Effector memory CD8-positive, alpha-beta T cell (primary cell): ENCODE measurements around the gene HOXD12.
A peak's percentile ranks its signal among the peaks of the same experiment; 100 is the strongest.

Source experiments
- ATAC-seq: fragments of 150-1000 bp; cut with Tn5 transposase; replicated peaks from 2 replicates; pipeline ENCODE4 v1.10.0; 2021; ENCODE audit warnings: mild to moderate bottlenecking, moderate library complexity
- DNase-seq, 3 experiments: peaks; one replicate each; pipeline ENCODE4 v3.0.0; 2021
- H3K27ac Mint-ChIP-seq, 2 donors: one replicate each; pipeline ENCODE4 v1.8.0; 2022; ENCODE audit warnings: mild to moderate bottlenecking in 2 of 2, mixed read lengths in 2 of 2, moderate library complexity in 2 of 2
- H3K27me3 Mint-ChIP-seq, 2 donors: one replicate each; pipeline ENCODE4 v1.8.0; 2022; ENCODE audit warnings: mixed read lengths in 2 of 2
- H3K36me3 Mint-ChIP-seq: one replicate; pipeline ENCODE4 v1.8.0; 2022; ENCODE audit warnings: mild to moderate bottlenecking, moderate library complexity, mixed read lengths; ENCODE audit not compliant: insufficient read depth
- H3K4me1 Mint-ChIP-seq, 2 donors: one replicate each; pipeline ENCODE4 v1.8.0; 2022; ENCODE audit warnings: low read depth in 2 of 2, mixed read lengths in 2 of 2
- H3K4me3 Mint-ChIP-seq, 2 donors: one replicate each; pipeline ENCODE4 v1.8.0; 2022; ENCODE audit warnings: mild to moderate bottlenecking in 2 of 2, mixed read lengths in 2 of 2, moderate library complexity in 2 of 2
- H3K9me3 Mint-ChIP-seq, 2 donors: one replicate each; pipeline ENCODE4 v1.8.0; 2022; ENCODE audit warnings: mixed read lengths in 2 of 2

Gene HOXD12

DNA sequence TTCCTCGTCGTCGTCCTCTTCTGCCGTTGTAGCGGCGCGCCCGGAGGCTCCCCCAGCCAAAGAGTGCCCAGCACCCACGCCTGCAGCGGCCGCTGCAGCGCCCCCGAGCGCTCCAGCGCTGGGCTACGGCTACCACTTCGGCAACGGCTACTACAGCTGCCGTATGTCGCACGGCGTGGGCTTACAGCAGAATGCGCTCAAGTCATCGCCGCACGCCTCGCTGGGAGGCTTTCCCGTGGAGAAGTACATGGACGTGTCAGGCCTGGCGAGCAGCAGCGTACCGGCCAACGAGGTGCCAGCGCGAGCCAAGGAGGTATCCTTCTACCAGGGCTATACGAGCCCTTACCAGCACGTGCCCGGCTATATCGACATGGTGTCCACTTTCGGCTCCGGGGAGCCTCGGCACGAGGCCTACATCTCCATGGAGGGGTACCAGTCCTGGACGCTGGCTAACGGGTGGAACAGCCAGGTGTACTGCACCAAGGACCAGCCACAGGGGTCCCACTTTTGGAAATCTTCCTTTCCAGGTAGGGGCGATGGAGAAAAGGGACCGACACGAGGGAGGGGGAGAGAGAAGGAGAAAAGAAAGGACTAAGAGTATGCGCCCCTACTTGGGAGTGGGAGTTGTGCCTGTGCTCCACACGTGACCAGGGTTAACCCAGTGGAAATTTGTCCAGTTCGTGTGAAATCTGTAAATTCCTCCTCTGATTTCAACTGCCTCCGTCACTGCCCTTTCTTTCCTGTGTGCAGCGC lies 6.3 kb upstream of the HOXD12 start:
- Mint-ChIP-seq H3K4me1 (peaks cover 25 to 27% of the 10 kb centered on the region in 2 donors), H3K4me3 (peak overlapping the region; percentile 43 to 51), H3K27ac (no peak overlapping the region), H3K36me3 (peaks cover 29% of the 10 kb centered on the region), H3K9me3 (no peaks in the 10 kb centered on the region), H3K27me3 (peaks cover 87 to 96% of the 10 kb centered on the region in 2 donors)
- no peak for DNase-seq
- no peak for ATAC-seq

DNA sequence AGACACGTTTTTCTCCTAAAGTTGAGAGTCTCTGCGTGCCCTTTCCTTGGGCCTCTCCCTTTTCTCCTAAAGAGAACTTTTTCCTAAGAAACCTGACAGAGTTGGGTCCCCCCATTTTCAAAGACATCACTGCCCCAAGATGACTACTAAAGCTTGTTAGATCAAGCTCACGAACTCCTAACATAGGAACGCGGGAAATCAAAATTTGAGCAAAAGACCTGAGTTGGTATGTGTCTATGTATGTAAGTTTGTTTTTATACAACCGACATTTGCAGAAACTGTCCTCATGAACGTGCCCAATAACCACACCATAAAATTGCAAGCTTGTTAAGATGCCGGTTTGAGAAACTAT lies 5.7 kb upstream of the HOXD12 start:
- ATAC-seq (no peak), DNase-seq (no peak)
- Mint-ChIP-seq H3K4me3 (peak overlapping the region in 1 of 2 donors; percentile 6), H3K36me3 (peaks cover 25% of the 10 kb centered on the region), H3K27me3 (peaks cover 88 to 96% of the 10 kb centered on the region in 2 donors), H3K27ac (no peak overlapping the region), H3K4me1 (peaks cover 23 to 26% of the 10 kb centered on the region in 2 donors), H3K9me3 (no peaks in the 10 kb centered on the region)

GRCh38 chr2:176094349-176094748 lies 5.2 kb upstream of the HOXD12 start:
- Mint-ChIP-seq H3K9me3 (no peaks in the 10 kb centered on the region), H3K27ac (no peak overlapping the region), H3K36me3 (peaks cover 29% of the 10 kb centered on the region), H3K4me3 (no peak overlapping the region), H3K4me1 (peaks cover 23 to 26% of the 10 kb centered on the region in 2 donors), H3K27me3 (peaks cover 88 to 96% of the 10 kb centered on the region in 2 donors)
- ATAC-seq = no peak
- no peak for DNase-seq

GRCh38 chr2:176095421-176095820 lies 4.2 kb upstream of the HOXD12 start:
- no peak overlapping the region for H3K4me3 Mint-ChIP-seq

GRCh38 chr2:176096243-176096985 lies 3.2 kb upstream of the HOXD12 start:
- H3K27ac Mint-ChIP-seq = no peak overlapping the region
- peaks cover 86 to 96% of the 10 kb centered on the region in 2 donors for H3K27me3 Mint-ChIP-seq
- H3K4me3 Mint-ChIP-seq = peak overlapping the region; percentile 74 to 79
- H3K4me1 Mint-ChIP-seq = peaks cover 23 to 26% of the 10 kb centered on the region in 2 donors
- H3K9me3 Mint-ChIP-seq = no peaks in the 10 kb centered on the region
- peaks cover 38% of the 10 kb centered on the region for H3K36me3 Mint-ChIP-seq
- ATAC-seq (peak; percentile 17), DNase-seq (no peak)

More at GRCh38 chr2:176095421-176095820, 4.2 kb upstream of the HOXD12 start:
- DNase-seq (no peak), ATAC-seq (no peak)
- Mint-ChIP-seq H3K9me3 (no peaks in the 10 kb centered on the region), H3K4me1 (peaks cover 23 to 26% of the 10 kb centered on the region in 2 donors), H3K27me3 (peaks cover 88 to 96% of the 10 kb centered on the region in 2 donors), H3K27ac (no peak overlapping the region), H3K36me3 (peaks cover 34% of the 10 kb centered on the region)

- H3K36me3 Mint-ChIP-seq = peaks cover 30% of the 10 kb centered on the region
- peaks cover 19 to 21% of the 10 kb centered on the region in 2 donors for H3K4me1 Mint-ChIP-seq
- H3K9me3 Mint-ChIP-seq = no peaks in the 10 kb centered on the region
- peak overlapping the region; percentile 4 to 32 for H3K27ac Mint-ChIP-seq
- ATAC-seq (peak; percentile 85), DNase-seq (peak; percentile 49 to 54 (median 51))
- peak overlapping the region; percentile 74 to 79 for H3K4me3 Mint-ChIP-seq
- H3K27me3 Mint-ChIP-seq = peaks cover 86 to 96% of the 10 kb centered on the region in 2 donors
Measured at GRCh38 chr2:176096986-176097819, 2.4 kb upstream of the HOXD12 start.

DNA sequence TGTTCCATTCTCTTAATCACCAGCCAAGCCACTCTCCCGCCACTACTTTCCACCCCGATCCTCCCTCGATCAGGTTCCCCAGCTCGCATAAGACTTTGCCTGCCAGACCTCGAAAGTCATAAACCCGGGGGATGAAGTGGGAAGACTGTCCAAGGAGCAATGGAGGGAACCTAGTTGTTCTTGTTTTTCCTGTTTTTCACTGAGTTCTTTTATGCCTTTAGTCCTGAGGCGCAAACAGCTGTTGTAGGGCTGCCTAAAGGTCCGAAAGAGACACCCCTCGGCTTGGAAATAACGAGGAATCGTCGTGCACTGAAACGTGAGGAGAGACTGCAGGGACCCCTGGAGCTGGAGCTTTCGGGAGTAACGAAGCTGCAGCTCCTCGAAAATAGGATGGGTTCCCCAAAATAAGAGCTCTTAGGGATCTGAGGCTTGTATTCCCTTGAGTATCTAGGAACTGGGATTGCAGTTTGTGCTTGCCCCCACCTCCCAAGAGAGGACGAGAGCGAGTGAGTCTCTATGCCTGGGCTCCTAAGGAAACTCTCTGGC lies 1.7 kb upstream of the HOXD12 start:
- Mint-ChIP-seq H3K9me3 (no peaks in the 10 kb centered on the region), H3K4me3 (peak overlapping the region; percentile 74 to 79), H3K36me3 (peaks cover 30% of the 10 kb centered on the region), H3K27ac (peak overlapping the region; percentile 4 to 32), H3K4me1 (peaks cover 19 to 21% of the 10 kb centered on the region in 2 donors), H3K27me3 (peaks cover 92 to 99% of the 10 kb centered on the region in 2 donors)
- ATAC-seq = no peak
- no peak for DNase-seq

DNA sequence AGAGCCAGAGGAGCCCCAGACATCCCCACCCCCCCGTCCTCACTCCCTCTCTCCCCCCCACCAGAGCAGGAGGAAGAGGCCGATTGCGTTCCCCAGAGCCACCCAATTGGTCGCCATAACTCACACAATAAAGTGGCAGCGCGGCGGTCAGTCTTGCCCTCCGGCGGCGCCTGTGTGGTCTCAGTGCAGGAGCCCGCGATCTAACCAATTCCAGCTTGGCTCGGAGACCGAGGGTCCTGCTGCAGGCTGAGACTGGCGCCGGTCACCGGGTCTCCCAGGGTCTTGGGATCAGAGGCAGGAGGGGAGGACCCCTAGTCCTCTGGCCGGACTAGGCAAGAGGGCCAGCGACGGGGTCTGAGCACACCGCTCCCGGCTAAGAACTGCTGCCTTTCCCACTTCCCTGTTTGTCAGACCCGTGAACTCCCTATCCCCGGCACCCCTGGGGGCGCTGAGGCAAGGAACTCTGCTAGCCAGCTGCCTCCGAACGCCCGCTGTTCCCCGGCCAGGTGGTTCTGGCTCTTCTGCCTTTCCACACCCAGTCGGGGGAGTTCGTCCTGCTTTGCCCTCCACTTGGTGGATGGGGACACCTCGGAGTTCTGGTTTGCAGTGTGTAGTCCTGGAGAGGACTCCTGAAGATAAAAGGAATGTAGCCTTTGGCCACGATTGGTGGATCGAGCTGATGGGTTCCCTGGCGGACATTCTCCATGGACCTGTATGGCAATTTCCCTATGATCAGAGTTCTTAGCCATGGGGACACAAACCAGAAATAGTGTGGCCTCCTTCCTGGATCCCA lies 1.0 kb upstream of the HOXD12 start:
- H3K27me3 Mint-ChIP-seq = peaks cover 93 to 99% of the 10 kb centered on the region in 2 donors
- ATAC-seq (no peak), DNase-seq (no peak)
- no peak overlapping the region for H3K27ac Mint-ChIP-seq
- H3K4me3 Mint-ChIP-seq = no peak overlapping the region
- no peaks in the 10 kb centered on the region for H3K9me3 Mint-ChIP-seq
- peaks cover 24% of the 10 kb centered on the region for H3K36me3 Mint-ChIP-seq
- H3K4me1 Mint-ChIP-seq = peaks cover 15% of the 10 kb centered on the region in 2 donors

DNA sequence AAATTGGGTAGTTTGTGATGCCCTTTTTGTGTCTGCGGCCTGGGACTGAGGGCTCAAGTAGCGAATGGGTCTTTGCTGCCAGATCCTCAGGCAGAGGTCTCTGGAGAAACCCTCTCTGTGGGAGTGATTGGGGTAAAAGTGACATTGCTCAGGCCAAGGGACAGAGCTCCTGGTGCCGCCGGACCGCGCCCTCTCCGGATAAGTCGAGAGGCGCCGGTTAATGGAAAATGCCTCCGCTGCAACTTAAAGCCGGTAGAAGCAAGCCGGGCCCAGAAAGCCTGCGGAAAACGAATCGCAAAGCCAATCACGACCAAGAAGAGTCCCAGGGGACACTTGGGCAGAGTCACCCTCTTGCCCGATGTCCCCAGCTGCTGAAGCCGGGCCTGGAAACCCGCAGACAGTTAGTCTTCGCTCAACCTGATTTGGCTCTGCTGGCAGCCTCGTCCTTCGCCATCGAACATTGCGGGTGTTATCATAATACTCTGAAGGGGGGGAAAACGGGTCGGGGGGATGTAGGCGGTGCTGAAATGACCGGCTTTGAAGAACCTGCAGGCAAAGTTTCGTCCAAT lies 352 bp upstream of the HOXD12 start:
- no peaks in the 10 kb centered on the region for H3K9me3 Mint-ChIP-seq
- H3K27ac Mint-ChIP-seq = no peak overlapping the region

DNA sequence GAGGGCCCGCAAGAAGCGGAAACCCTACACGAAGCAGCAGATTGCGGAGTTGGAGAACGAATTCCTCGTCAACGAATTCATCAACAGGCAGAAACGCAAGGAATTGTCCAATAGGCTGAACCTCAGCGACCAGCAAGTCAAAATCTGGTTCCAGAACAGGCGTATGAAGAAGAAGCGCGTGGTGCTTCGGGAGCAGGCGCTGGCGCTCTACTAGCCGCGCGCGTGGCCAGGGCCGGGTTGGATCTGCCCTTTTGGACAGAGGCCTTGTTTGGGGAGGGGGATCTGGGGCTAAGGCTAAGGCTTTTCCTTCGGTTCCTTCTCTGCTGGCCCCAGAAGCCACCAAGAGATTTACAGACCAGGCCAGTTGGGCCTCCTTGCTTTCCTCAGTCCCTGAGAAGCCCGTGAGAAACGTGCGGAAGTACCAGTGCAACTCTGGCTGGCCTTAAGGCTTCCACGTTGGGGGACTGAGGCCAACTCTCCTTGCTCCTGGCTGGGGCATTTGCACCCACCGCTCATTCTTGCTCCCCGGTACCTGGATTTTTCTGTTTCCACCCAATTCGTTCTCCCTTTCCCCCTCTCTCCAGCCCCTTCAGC lies 1.0 kb downstream of the HOXD12 start:
- Mint-ChIP-seq H3K36me3 (peaks cover 35% of the 10 kb centered on the region), H3K4me3 (no peak overlapping the region), H3K27ac (no peak overlapping the region), H3K4me1 (peaks cover 15 to 30% of the 10 kb centered on the region in 2 donors), H3K27me3 (peaks cover 92 to 99% of the 10 kb centered on the region in 2 donors), H3K9me3 (no peaks in the 10 kb centered on the region)
- no peak for DNase-seq
- no peak for ATAC-seq

More for the DNA sequence above, 352 bp upstream of the HOXD12 start:
- ATAC-seq (no peak), DNase-seq (no peak)
- peaks cover 15 to 19% of the 10 kb centered on the region in 2 donors for H3K4me1 Mint-ChIP-seq
- H3K27me3 Mint-ChIP-seq = peaks cover 92 to 99% of the 10 kb centered on the region in 2 donors
- H3K36me3 Mint-ChIP-seq = peaks cover 24% of the 10 kb centered on the region
- H3K4me3 Mint-ChIP-seq = no peak overlapping the region

DNA sequence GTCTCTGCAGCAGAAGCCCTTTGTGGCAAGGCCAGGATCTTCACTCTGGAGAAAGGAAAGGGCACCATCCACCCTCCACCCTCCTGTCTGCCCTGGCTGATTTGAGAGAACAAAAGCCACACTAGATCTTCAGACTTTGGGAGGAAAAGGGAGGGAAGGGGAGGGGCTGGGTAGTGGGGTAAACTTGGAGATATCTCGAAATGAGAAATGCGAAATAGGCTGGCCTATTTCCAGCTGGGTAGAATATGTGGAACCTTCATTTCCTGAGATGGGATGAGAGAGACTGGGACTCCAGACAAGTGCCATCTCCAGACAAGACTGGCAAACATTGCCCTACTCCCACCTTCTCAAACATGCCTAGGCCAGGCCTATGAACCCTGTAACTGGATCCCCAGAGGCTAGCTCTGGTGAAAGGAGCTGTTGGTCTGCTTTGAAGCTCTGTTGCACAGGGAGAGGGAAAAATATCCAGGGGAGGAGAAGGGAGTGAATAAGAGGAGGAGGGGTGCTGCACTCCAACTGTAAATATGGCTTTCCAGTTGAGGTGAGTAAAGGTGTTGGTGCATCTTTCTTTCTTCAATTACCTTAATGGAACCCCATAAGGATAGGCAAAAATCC lies 1.7 kb downstream of the HOXD12 start:
- peaks cover 94 to 100% of the 10 kb centered on the region in 2 donors for H3K27me3 Mint-ChIP-seq
- H3K36me3 Mint-ChIP-seq = peaks cover 42% of the 10 kb centered on the region
- peaks cover 20 to 36% of the 10 kb centered on the region in 2 donors for H3K4me1 Mint-ChIP-seq
- no peak overlapping the region for H3K27ac Mint-ChIP-seq
- H3K9me3 Mint-ChIP-seq = no peaks in the 10 kb centered on the region
- DNase-seq (no peak), ATAC-seq (no peak)
- H3K4me3 Mint-ChIP-seq = no peak overlapping the region
